GM11168 (cell line): ENCODE results near the gene RNF181.
"Not testable (repeated sequence)": the region's sequence is repeated elsewhere in the genome, so short reads cannot be mapped to it uniquely, and the experiment has no call there.

Experiments used
- in situ Hi-C: fragments of 300-500 bp; cut with MboI; formaldehyde crosslinking; loops from one replicate; pipeline ENCODE4 v1.12.0; 2022; ENCODE audit warnings: low sequenced_read_pairs; ENCODE audit not compliant: unreplicated experiment

Gene RNF181

DNA sequence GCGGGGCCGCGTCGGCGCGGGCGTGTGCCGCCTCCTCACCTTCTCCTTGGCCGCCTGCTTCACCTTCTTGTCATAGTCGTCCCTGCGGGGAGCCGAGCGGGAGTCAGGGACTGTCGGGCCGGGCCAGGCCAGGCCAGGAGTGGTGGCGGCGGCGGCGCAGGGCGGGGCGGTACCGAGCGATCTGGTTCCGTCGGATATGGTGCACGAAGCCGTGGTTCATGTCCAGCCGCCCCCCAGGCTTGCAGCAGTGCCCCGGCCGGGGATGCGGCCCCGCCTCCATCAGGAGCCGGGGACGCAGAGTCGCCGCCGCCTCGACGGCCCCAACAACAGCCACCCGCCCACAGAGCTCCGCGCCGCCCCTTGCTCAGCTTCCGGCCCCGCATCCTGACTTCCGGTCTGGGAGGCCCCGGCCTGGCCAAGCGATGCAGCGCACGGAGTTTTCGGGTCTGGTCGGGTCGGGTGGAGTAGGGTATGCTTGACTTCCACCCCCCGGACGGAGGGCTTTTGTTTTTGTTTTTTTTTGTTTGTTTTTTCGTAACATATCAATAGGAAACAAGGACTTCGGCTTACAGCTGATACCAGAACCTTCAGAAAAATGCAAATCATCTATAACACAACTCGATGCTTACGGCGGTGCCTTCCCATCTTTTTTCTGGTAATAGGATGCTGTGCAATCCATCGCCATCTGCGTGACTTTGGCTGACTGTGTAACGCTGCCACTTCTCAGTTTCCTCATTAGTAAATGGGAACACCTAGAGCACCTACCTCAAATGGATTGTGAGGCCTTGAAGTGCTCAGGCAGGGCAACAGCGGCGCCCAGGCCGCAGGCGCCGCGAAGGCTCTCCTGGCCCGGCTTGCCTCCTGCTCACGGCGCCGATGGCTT is 16.4 kb downstream of the RNF181 start, which contains the start of gene C2orf68:
TSS of gene C2orf68 (minus strand) at position 362 of the 883 bp plus-strand sequence. CDS start at position 280, 82 bp downstream.
- in situ Hi-C loops: no loop called here

DNA sequence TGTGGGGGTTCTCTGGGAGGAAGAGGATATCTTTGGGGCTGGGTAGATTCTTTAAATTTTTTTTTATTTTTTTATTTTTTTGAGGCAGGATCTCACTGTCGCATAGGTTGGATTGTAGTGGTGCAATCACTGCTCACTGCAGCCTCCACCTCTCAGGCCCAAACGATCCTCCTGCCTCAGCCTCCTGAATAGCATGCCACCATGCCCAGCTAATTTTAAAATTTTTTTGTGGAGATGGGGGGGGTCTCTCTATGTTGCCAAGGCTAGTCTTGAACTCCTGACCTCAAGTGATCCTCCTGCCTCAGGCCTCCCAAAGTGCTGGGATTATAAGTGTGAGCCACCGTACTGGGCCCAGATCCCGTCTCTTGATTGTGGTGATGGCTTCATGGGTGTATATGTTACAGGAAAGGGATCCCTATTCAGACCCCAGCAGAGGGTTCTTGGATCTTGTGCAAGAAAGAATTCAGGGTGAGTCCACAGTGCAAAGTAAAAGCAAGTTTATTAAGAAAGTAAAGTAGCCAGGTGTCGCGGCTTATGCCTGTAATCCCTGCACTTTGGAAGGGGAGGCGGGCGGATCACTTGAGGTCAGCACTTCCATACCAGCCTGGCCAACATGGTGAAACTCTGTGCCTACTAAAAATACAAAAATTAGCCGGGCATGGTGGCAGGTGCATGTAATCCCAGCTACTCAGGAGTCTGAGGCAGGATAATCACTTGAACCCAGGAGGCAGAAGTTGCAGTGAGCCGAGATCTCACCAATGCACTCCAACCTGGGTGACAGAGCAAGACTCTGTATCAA is 18.4 kb downstream of the RNF181 start:
- in situ Hi-C loops: no loop called here

DNA sequence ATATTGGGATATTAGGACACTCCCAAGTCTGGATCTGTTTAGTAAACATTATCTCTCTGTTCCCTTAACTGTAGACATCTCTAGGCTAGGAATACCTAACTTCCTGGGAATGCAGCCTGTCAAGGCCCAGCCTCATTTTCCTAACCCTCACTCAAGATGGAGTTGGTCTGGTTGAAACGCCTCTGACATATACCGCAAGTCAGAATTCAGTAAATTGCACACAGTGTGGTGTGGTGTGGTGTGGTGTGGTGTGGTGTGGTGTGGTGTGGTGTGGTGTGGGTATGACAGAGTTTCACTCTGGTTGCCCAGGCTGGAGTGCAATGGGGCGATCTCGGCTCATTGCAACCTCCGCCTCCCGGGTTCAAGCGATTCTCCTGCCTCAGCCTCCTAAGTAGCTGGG is 19.2 kb downstream of the RNF181 start:
- in situ Hi-C loops: not testable (repeated sequence)

DNA sequence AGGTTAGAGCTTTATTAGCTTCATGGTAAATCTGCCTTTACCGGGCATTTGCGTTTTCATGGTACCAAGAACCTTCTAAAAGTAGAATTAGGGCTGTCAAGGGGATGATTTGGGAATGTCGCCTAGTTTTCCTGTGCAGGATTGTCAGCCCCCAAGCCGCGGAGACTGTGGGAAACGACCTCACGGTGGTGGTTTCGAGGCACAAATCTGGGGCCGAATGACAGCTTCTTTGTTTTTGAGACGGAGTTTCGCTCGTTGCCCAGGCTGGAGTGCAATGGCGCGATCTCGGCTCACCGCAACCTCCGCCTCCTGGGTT is 19.8 kb downstream of the RNF181 start:
- in situ Hi-C loops: no loop called here

DNA sequence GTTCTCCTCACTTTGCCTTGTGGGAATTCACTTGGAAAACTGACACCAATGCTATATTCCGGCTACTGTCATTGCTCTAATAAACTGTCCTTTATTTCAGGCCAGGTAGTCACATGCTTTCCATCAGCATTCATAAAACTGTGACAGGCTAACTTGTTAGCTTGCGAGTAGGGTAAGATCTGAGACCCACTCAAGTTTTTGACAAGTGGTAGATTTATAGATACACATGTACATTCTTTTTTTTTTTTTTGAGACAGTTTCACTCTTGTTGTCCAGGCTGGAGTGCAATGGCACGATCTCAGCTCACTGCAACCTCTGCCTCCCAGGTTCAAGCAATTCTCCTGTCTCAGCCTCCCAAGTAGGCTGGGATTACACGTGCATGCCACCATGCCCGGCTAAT is 22.2 kb downstream of the RNF181 start:
- in situ Hi-C loops: not testable (repeated sequence)

DNA sequence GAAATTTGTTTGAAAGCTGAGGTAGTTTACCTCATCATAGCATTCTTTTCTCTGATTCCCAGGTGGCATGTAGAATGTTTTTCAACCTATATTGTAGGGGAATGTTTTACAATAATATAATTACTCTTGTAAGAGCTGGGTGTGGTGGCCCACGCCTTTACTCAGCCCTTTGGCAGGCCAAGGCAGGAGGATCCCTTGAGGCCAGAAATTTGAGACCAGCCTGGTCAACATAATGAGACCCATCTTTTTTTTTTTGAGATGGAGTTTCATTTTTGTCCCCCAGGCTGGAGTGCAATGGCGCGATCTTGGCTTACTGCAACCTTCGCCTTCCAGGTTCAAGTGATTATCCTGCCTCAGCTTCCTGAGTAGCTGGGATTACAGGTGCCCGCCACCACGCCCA is 24.1 kb downstream of the RNF181 start:
- in situ Hi-C loops: no loop called here

DNA sequence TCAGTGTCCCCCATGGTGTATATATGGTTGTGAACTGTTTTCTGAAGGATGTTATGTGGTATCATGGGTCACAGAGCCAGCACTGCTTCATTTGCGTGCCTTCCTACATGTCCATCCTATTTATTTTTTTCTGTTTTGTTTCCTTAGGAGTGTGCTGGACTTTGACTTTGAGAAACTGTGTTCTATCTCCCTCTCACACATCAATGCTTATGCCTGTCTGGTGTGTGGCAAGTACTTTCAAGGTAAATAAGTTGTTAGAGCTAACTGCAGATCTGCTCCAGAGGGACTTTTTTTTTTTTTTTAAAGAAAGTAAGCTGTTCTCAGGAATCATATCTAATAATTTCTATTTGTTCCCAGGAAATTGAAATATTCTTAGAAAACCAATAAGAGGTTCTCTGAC is 25.8 kb downstream of the RNF181 start:
- in situ Hi-C loops: no loop called here

DNA sequence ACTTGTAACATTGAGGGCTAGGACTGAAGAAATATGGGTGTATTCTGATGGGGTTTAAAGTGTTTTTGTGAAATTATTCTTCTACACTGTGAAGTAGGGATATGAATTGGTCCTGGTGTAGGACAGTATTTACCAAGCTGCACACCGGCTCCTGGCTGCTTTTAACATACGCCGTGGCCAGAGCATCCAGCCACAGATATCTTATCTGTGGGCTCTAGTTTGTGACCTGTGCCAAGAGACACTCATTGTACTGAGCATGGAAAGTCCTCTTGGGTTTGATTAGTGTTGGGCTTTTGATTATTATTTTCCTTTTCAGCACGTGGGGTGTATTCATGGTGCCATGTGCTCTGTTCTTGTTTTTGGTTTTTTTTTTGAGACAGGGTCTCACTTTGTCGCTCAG is 28.4 kb downstream of the RNF181 start:
- in situ Hi-C loops: no loop called here

DNA sequence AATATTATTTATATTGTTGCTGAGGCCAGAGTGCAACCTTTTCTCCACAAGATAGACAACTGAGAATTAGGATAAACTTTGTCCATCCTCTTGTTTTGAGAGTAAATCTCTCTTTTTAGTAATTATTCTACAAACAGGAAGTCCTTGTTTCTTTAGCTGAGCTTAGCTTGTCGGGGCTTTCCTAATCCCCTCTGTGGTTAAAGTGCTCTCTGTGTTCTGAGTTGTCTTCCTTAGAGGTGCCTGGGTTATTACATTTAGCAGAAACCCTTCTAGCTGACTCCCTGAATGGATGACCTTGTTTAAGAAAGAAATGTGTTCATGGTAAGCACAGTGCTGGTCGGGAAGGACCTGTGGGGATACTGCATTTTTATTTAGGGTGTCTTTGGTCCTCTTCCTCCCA is 33.1 kb downstream of the RNF181 start:
- in situ Hi-C loops: no loop called here

DNA sequence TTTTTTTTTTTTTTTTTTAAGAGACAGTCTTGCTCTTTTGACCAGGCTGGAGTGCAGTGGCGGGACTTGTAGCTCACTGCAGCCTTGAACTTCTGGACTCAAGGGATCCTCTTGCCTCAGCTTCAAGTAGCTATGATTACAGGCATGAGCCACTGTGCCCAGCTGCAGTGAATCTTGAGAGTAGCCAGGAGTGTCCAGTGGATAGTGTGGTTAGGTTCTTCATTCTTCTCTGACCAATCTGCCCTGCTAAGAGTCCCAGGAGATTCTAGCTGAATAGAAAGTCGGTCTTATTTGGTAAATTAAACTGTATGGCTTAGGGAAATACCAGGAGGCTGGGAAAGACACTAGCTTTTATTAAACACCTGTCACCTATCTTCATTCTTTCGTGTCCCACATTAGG is 35.8 kb downstream of the RNF181 start:
- in situ Hi-C loops: no loop called here

DNA sequence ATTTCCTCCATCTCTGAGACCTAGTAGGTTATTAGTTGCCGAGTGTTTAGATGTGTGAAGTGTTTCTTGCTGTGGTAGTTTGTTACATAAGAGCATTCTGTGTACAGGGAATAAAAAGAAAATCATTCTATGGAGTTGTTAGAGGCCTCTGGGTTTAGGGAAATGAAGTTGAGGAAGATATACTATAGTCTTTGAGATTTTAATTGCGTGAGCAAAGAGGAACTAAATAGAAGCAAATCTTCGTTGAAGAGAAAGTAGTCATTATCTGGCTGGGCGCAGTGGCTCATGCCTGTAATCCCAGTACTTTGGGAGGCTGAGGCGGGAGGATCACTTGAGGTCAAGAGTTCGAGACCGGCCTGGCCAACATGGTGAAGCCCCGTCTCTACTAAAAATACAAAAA is 39.5 kb downstream of the RNF181 start:
- in situ Hi-C loops: no loop called here

DNA sequence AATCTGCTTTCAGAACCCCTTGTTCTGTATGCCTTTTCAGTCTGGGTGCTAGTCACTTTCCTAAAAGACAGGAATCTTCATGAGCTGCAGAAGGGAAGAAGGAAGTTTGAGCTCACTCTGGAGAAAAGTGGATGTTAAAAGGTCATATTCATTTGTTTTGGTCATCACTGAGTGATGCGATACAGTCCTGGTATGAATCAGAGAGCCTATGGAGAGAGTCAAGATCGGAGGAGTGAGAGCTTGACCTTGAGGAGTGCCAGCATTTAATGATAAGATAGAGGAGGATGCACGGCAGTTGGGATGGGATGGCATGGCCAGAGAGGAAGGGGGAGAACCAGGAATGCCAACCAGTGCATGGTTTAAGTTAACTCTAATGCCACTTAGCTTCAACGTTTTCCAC is 40.1 kb downstream of the RNF181 start:
- in situ Hi-C loops: no loop called here

DNA sequence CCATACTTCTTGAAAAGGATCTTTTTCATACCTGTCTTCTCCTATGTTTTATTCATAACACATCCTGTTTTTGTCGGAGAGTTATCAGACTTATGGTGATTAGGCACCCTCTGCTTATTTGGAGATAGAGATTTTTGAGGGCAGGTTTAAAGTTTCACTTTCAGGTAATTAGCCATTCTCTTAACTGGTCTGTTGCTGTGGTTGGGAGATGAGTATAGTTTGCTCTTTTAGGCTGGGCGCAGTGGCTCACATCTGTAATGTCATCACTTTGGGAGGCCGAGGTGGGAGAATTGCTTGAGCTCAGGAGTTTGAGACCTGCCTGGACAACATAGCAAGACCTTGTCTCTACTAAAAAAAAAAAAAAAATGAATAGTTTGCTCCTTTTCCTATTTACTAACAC is 47.2 kb downstream of the RNF181 start:
- in situ Hi-C loops: no loop called here

DNA sequence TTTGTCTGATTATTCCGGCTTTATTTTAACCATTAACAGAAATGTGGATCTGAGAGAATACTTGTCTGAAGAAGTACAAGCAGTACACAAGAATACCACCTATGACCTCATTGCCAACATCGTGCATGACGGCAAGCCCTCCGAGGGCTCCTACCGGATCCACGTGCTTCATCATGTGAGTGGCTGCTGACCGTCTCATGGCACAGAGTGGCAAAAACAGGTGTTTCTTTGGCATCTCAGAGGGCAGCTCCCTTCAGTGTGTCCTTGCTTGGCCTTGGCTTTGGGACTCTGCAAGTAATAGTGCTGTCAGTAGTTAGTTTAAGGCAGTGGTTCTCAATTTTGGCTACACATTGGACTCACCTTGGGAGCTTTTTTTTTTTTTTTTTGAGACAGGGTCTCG is 49.4 kb downstream of the RNF181 start:
- in situ Hi-C loops: no loop called here

DNA sequence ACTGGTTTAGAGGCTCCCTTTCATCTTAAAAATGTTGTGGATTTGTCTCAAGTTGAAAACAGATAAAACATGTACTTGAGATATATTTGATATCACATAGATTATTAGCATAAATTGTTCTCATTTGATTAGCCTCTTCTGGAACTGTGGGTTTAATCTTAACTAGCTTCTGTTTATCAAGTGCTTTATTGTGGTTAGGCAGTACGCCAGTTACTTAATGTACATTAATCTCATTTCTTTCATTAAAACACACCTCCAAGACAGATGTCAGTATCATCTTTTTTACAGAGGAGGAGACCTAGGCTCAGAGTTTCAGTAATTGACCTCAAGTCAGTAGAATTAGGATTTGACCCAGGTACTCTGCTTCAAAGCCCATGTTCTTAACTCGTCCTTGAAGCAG is 50.6 kb downstream of the RNF181 start:
- in situ Hi-C loops: no loop called here
